ENCODE data around the gene JPH2.

JPH2 gene

GRCh38 chr20:44187772-44188709 is 1.1 kb upstream of the JPH2 start:
- FAIRE-seq, result peak; percentile 94
- DNase-seq (ENCODE audit: low spot score), result peak; percentile 58

- DNase-seq (ENCODE audit: low spot score) (no peak), FAIRE-seq (no peak)
Observed at GRCh38 chr20:44186674-44187053, 324 bp downstream of the JPH2 start.

- FAIRE-seq, result no peak
Observed at GRCh38 chr20:44186201-44186600, 787 bp downstream of the JPH2 start.

GRCh38 chr20:44185574-44185973 is 1.4 kb downstream of the JPH2 start:
- DNase-seq (ENCODE audit: low spot score) (no peak), FAIRE-seq (peak; percentile 70)

More at GRCh38 chr20:44186201-44186600, 787 bp downstream of the JPH2 start:
- no peak for DNase-seq (ENCODE audit: low spot score)

- DNase-seq (ENCODE audit: low spot score) (no peak), FAIRE-seq (no peak)
Observed at GRCh38 chr20:44183282-44183681, 3.7 kb downstream of the JPH2 start.

GRCh38 chr20:44182863-44183262 is 4.1 kb downstream of the JPH2 start:
- FAIRE-seq (peak; percentile 65), DNase-seq (ENCODE audit: low spot score) (no peak)

- FAIRE-seq (no peak), DNase-seq (ENCODE audit: low spot score) (no peak)
Observed at GRCh38 chr20:44182135-44182765, 4.7 kb downstream of the JPH2 start.

- DNase-seq (ENCODE audit: low spot score) (no peak), FAIRE-seq (no peak)
Observed at GRCh38 chr20:44181611-44182010, 5.4 kb downstream of the JPH2 start.

- FAIRE-seq (no peak), DNase-seq (ENCODE audit: low spot score) (no peak)
Observed at GRCh38 chr20:44180814-44181213, 6.2 kb downstream of the JPH2 start.

- FAIRE-seq, result peak; percentile 50
- DNase-seq (ENCODE audit: low spot score), result peak; percentile 80
Observed at GRCh38 chr20:44176833-44177534, 10.0 kb downstream of the JPH2 start.

GRCh38 chr20:44174996-44175765 is 11.8 kb downstream of the JPH2 start:
- DNase-seq (ENCODE audit: low spot score) (no peak), FAIRE-seq (no peak)

GRCh38 chr20:44173846-44174245 is 13.1 kb downstream of the JPH2 start:
- FAIRE-seq, result no peak
- DNase-seq (ENCODE audit: low spot score), result no peak

- no peak for FAIRE-seq
- DNase-seq (ENCODE audit: low spot score), result no peak
Observed at GRCh38 chr20:44173116-44173515, 13.9 kb downstream of the JPH2 start.

- DNase-seq (ENCODE audit: low spot score) (no peak), FAIRE-seq (no peak)
Observed at GRCh38 chr20:44172572-44172950, 14.4 kb downstream of the JPH2 start.

- DNase-seq (ENCODE audit: low spot score) (no peak), FAIRE-seq (no peak)
Observed at GRCh38 chr20:44171775-44172571, 15.0 kb downstream of the JPH2 start.

GRCh38 chr20:44170816-44171410 is 16.1 kb downstream of the JPH2 start:
- no peak for FAIRE-seq
- DNase-seq (ENCODE audit: low spot score), result no peak

- no peak for DNase-seq (ENCODE audit: low spot score)
- FAIRE-seq, result no peak
Observed at GRCh38 chr20:44167736-44168135, 19.3 kb downstream of the JPH2 start.

- peak; percentile 59 for DNase-seq (ENCODE audit: low spot score)
- FAIRE-seq, result peak; percentile 63
Observed at GRCh38 chr20:44166477-44166876, 20.5 kb downstream of the JPH2 start.

- peak; percentile 63 for DNase-seq (ENCODE audit: low spot score)
- peak; percentile 90 for FAIRE-seq
Observed at GRCh38 chr20:44166008-44166407, 21.0 kb downstream of the JPH2 start.

- DNase-seq (ENCODE audit: low spot score) (no peak), FAIRE-seq (no peak)
Observed at GRCh38 chr20:44160133-44160532, 26.9 kb downstream of the JPH2 start.
